ENCODE data around the gene GIPR.
"Not testable (repeated sequence)": the region's sequence is repeated elsewhere in the genome, so short reads cannot be mapped to it uniquely, and the experiment has no call there.

GIPR gene, protein sequence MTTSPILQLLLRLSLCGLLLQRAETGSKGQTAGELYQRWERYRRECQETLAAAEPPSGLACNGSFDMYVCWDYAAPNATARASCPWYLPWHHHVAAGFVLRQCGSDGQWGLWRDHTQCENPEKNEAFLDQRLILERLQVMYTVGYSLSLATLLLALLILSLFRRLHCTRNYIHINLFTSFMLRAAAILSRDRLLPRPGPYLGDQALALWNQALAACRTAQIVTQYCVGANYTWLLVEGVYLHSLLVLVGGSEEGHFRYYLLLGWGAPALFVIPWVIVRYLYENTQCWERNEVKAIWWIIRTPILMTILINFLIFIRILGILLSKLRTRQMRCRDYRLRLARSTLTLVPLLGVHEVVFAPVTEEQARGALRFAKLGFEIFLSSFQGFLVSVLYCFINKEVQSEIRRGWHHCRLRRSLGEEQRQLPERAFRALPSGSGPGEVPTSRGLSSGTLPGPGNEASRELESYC

DNA sequence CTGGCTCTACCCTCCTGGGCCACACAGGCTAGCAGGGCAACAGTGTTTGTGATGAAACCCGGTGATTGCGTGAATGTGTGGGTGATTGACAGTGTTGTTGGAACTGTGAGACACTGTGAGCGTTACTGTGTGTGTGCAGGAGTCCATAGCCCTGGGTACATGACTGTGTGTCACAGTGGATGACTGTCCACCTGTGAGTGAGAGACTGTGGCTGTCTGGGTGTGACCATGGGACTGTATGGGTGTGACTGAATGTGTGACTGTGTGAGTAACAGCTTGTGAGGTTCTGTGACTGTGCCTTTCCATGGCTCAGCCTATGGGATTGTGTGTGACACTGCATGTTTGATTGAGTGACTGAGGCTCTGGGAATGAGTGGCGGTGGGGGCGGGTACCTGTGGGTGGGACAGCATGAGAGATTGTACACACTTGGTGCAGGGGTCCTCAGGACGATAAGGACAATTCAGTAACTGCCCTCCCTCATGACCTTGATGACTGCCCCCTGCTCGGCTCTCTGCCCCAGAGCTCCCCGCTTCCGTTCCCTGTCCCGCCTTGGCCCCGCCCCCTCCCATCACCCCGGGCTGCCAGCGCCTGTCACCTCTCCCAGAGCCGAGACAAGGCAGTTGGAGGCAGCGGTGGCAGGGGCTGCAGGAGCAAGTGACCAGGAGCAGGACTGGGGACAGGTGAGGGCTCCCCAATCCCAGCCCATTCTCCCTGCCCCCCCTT lies at the start of gene GIPR:
TSS of gene GIPR (plus strand) at position 602 of the 722 bp plus-strand sequence. CDS start 1,300 bp downstream, outside the sequence.
- peak within 1 kb of the TSS; percentile 55 for H3K4me3 ChIP-seq (ENCODE audit: low read length)
- DNase-seq (ENCODE audit: low read depth) = peak; percentile 91
- TF ChIP-seq, protein P1, sequence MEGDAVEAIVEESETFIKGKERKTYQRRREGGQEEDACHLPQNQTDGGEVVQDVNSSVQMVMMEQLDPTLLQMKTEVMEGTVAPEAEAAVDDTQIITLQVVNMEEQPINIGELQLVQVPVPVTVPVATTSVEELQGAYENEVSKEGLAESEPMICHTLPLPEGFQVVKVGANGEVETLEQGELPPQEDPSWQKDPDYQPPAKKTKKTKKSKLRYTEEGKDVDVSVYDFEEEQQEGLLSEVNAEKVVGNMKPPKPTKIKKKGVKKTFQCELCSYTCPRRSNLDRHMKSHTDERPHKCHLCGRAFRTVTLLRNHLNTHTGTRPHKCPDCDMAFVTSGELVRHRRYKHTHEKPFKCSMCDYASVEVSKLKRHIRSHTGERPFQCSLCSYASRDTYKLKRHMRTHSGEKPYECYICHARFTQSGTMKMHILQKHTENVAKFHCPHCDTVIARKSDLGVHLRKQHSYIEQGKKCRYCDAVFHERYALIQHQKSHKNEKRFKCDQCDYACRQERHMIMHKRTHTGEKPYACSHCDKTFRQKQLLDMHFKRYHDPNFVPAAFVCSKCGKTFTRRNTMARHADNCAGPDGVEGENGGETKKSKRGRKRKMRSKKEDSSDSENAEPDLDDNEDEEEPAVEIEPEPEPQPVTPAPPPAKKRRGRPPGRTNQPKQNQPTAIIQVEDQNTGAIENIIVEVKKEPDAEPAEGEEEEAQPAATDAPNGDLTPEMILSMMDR (IDR thresholded peaks at IDR 0.05; ENCODE audit: insufficient read depth, low read depth, low read length, missing control alignments) = no peak

DNA sequence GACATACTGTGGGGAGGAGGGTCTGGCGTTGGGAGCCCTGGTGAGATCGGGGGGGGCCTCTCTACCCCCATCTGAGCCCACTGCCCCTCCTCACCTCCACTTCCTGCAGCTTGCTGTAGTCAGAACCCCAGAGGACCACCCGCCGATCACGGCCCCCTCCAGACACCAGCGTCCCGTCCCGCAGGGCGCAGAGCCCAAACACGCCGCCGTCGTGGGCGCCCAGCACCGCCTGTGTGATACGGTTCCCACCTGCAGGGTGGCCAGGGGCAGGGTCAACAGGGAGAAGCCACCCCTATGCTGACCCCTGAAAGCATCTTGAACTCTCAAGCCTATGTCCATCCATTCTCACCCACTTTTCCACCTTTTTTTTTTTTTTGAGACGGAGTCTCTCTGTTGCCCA lies 46.6 kb upstream of the GIPR start:
- TF ChIP-seq, protein P1 (IDR thresholded peaks at IDR 0.05; ENCODE audit: insufficient read depth, low read depth, low read length, missing control alignments) = no peak
- no peak overlapping the region for H3K4me3 ChIP-seq (ENCODE audit: low read length)
- no peak for DNase-seq (ENCODE audit: low read depth)

DNA sequence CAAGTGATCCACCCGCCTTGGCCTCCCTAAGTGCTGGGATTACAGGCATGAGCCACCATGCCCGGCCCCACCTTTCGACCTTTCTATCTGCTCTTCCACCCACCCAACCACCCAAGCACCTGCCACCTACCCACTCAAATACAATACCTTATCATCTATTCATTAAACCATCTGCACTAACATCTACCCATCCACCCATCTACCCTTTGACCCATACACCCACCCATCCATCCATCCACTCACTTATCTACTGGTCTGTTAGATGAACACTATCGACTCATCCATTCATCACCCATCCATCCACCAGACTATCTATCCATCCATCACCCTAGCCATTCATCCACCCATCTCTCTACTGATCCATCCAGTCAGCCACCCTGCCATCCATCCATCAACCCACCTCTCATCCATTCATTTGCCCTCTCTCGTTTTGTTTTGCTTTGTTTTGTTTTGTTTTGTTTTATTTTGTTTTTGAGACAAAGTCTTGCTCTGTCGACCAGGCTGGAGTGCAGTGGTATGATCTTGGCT lies 46.0 kb upstream of the GIPR start:
- TF ChIP-seq, protein P1 (IDR thresholded peaks at IDR 0.05; ENCODE audit: insufficient read depth, low read depth, low read length, missing control alignments) = no peak
- no peak for DNase-seq (ENCODE audit: low read depth)
- H3K4me3 ChIP-seq (ENCODE audit: low read length) = no peak overlapping the region

DNA sequence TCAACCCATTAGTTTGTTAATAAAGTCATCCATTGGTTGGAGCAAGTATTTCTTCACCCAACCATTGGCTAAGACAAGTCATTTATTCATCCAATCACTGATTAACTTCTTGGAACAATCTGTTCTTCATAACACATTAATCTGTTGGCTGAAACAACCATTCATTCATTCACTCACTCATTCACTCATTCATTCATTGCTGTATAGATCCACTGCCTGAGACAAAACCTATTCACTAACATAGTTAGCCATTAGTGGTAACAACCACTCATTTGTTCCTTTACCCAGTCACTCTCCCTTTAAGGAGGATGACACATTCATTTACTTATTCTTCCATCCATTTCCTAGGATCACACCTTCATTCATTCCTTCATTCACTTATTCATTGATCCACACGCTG lies 44.0 kb upstream of the GIPR start:
- DNase-seq (ENCODE audit: low read depth) = no peak
- TF ChIP-seq, protein P1 (IDR thresholded peaks at IDR 0.05; ENCODE audit: insufficient read depth, low read depth, low read length, missing control alignments) = no peak
- no peak overlapping the region for H3K4me3 ChIP-seq (ENCODE audit: low read length)

DNA sequence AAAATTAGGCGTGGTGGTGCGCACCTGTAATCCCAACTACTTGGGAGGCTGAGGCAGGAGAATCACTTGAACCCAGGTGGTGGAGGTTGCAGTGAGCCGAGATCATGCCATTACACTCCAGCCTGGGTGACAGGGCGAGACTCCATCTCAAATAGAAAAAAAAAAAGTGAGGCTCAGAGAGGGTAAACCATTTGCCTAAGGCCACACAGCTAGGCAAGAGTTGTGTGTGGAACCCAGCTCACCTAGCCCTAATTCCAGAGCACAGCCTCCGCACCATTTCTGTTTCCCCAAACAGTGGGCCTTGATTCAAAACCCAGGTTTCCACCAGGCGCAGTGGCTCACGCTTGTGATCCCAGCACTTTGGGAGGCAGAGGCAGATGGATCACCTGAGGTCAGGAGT lies 39.8 kb upstream of the GIPR start:
- not testable (repeated sequence) for DNase-seq (ENCODE audit: low read depth); H3K4me3 ChIP-seq (ENCODE audit: low read length)

DNA sequence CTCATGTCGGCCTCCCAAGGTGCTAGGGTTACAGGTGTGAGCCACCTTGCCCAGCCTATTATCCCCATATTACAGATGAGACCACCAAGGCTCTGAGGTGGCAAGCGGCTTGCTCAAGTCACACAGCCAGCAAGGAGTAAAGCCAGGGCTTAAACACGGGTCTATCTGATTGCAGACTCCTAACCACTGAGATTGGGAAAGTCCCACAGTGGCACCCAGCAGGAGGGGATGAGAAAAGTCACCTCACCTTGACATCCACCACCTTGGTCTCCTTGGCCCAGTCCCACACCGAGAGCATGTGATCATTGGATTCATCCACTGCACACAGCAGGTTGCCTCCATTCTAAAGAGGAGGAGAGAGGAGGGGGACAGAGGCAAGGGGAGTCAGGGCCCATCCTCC lies 38.3 kb upstream of the GIPR start:
- no peak for DNase-seq (ENCODE audit: low read depth)
- no peak overlapping the region for H3K4me3 ChIP-seq (ENCODE audit: low read length)
- TF ChIP-seq, protein P1 (IDR thresholded peaks at IDR 0.05; ENCODE audit: insufficient read depth, low read depth, low read length, missing control alignments) = no peak

DNA sequence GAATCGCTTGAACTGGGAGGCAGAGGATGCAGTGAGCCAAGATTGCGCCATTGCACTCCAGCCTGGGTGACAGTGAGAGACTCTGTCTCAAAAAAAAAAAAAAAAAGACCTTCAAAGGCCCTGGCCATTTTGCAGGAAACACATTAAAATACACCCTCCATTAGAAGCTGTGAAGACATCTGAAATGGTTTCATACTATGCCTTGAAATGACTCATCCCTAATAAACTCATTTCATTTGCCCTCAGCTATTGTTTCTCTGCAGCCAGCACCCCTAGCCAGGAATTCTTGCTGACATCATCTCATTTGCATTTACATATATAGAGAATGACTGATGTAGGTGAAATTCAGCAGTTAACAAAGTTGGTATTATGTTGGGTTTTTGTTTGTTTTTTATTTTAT lies 37.6 kb upstream of the GIPR start:
- H3K4me3 ChIP-seq (ENCODE audit: low read length) = no peak overlapping the region
- peak; percentile 96 for DNase-seq (ENCODE audit: low read depth)
- TF ChIP-seq, protein P1 (IDR thresholded peaks at IDR 0.05; ENCODE audit: insufficient read depth, low read depth, low read length, missing control alignments) = no peak
